ENCODE data around the gene BCAP29. TPM values are rescaled to one million over a fixed set of nuclear protein-coding genes. Genes with fewer than 3 reads are reported as not detected.

Gene BCAP29
- total RNA-seq, 1 donor from 2014 or later: 103 TPM

DNA sequence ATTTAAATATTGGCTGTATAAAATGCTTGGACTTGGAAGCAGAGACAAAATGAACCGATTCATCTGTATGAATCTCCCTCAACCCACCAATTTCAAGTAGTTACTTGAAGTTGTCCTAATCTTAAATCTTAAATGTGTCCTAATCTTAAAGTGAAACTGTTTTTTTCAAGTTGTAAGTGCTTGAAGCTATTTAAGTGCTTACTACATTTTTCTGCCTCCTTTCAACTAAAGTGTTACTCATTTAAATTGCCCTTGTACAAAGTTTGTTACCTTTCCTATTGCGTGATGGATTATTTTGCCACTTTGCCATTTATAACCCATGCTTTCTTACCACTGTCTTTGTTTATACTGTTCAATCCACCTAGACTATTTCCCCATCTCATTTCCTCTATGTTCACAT is 2.8 kb downstream of the BCAP29 start:
- Histone ChIP-seq H4K20me1 (ENCODE audit: low read depth) (no peaks in the 10 kb centered on the region), H2AFZ (replicated peaks) (no peak overlapping the region), H3K36me3 (no peaks in the 10 kb centered on the region), H3K4me2 (no peak overlapping the region), H3K4me1 (peaks cover 10% of the 10 kb centered on the region), H3K4me3 (no peak overlapping the region), H3K27ac (no peak overlapping the region), H3K79me2 (ENCODE audit: low read depth) (peaks cover 12% of the 10 kb centered on the region), H3K9ac (no peak overlapping the region), H3F3A (ENCODE audit: low read depth) (peaks cover 6% of the 10 kb centered on the region), H3K9me3 (ENCODE audit: low read depth) (no peaks in the 10 kb centered on the region), H3K27me3 (no peaks in the 10 kb centered on the region)
- Mint-ChIP-seq H3K36me3 (peaks cover 12% of the 10 kb centered on the region), H3K27ac (no peak overlapping the region), H3K9me3 (no peaks in the 10 kb centered on the region), H3K4me1 (peaks cover 10% of the 10 kb centered on the region), H3K4me3 (no peak overlapping the region), H3K27me3 (ENCODE audit: insufficient read depth, low read depth) (no peaks in the 10 kb centered on the region)
- TF ChIP-seq EZH2phosphoT487 (IDR thresholded peaks at IDR 0.05) (no peak), EZH2 (IDR thresholded peaks at IDR 0.05) (no peak)
- TF ChIP-seq, protein P1, sequence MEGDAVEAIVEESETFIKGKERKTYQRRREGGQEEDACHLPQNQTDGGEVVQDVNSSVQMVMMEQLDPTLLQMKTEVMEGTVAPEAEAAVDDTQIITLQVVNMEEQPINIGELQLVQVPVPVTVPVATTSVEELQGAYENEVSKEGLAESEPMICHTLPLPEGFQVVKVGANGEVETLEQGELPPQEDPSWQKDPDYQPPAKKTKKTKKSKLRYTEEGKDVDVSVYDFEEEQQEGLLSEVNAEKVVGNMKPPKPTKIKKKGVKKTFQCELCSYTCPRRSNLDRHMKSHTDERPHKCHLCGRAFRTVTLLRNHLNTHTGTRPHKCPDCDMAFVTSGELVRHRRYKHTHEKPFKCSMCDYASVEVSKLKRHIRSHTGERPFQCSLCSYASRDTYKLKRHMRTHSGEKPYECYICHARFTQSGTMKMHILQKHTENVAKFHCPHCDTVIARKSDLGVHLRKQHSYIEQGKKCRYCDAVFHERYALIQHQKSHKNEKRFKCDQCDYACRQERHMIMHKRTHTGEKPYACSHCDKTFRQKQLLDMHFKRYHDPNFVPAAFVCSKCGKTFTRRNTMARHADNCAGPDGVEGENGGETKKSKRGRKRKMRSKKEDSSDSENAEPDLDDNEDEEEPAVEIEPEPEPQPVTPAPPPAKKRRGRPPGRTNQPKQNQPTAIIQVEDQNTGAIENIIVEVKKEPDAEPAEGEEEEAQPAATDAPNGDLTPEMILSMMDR (IDR thresholded peaks at IDR 0.05): no peak
- no peak for DNase-seq (ENCODE audit: low spot score)

DNA sequence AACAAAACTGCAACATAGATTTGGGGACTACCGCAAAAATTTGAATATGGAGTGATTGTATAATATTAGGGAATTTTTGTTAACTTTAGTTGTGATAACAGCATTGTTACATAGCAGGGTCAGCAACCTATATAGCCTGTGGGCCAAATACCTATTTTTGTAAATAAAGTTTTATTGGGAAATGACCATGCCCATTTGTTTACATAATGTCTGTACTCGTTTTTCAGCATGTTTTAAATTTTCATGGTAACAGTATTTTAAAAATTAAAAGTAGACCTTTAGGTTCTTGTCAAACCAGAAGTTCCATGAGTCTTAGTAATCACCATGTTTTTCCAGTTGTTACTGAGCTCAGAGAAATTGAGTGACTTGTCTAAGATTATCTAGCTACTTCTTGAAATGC is 4.7 kb downstream of the BCAP29 start:
- H3K4me1 ChIP-seq: peaks cover 10% of the 10 kb centered on the region
- H3K36me3 ChIP-seq: no peaks in the 10 kb centered on the region
- H3F3A ChIP-seq (ENCODE audit: low read depth): peaks cover 2% of the 10 kb centered on the region
- peaks cover 12% of the 10 kb centered on the region for H3K79me2 ChIP-seq (ENCODE audit: low read depth)
- H3K4me3 ChIP-seq: no peak overlapping the region
- peaks cover 7% of the 10 kb centered on the region for H3K4me1 Mint-ChIP-seq
- peaks cover 5% of the 10 kb centered on the region for H3K9me3 Mint-ChIP-seq
- H3K4me2 ChIP-seq: no peak overlapping the region
- H3K27ac Mint-ChIP-seq: no peak overlapping the region
- H3K27ac ChIP-seq: no peak overlapping the region
- H2AFZ ChIP-seq (replicated peaks): no peak overlapping the region
- peaks cover 16% of the 10 kb centered on the region for H3K36me3 Mint-ChIP-seq
- H3K4me3 Mint-ChIP-seq: no peak overlapping the region
- TF ChIP-seq EZH2phosphoT487 (IDR thresholded peaks at IDR 0.05): no peak
- TF ChIP-seq, protein P1 (IDR thresholded peaks at IDR 0.05): no peak
- no peak for TF ChIP-seq EZH2 (IDR thresholded peaks at IDR 0.05)
- no peaks in the 10 kb centered on the region for H3K9me3 ChIP-seq (ENCODE audit: low read depth)
- H3K27me3 Mint-ChIP-seq (ENCODE audit: insufficient read depth, low read depth): no peaks in the 10 kb centered on the region
- H3K9ac ChIP-seq: no peak overlapping the region
- DNase-seq (ENCODE audit: low spot score): no peak
- no peaks in the 10 kb centered on the region for H4K20me1 ChIP-seq (ENCODE audit: low read depth)
- H3K27me3 ChIP-seq: no peaks in the 10 kb centered on the region

DNA sequence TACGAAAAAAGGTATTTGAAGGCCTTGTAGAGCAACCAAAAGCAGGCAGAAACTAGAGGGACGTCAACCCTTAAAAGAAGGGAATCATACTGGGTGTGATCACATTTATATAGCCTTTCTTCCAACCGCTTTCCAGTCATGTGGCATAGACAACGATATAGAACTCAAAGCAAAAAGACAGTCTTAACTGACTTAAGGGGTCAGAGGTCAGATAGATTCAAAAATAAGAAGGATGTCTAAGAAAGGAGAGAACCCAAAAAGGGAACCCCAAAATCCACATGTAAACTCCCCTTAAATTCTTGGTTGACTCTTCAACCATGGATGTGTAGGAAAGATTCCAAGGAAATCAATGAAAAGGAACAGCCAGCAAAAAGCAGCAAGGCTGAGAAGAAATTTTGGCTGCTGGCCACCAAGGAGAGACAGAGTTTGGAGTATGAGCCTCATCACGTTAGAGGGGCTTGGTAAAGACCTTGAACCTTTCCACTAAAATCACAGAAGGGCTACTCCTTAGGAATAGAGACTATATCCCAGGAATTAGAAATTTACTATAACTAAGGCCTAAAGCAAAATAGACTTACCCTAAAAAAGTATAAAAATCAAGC is 8.6 kb downstream of the BCAP29 start:
- no peak overlapping the region for H3K27ac ChIP-seq
- H3K36me3 Mint-ChIP-seq: peaks cover 16% of the 10 kb centered on the region
- no peaks in the 10 kb centered on the region for H3K36me3 ChIP-seq
- H3K4me1 Mint-ChIP-seq: no peaks in the 10 kb centered on the region
- no peak overlapping the region for H3K9ac ChIP-seq
- no peaks in the 10 kb centered on the region for H3F3A ChIP-seq (ENCODE audit: low read depth)
- no peak overlapping the region for H3K27ac Mint-ChIP-seq
- no peaks in the 10 kb centered on the region for H3K27me3 Mint-ChIP-seq (ENCODE audit: insufficient read depth, low read depth)
- no peak overlapping the region for H3K4me3 Mint-ChIP-seq
- H3K9me3 ChIP-seq (ENCODE audit: low read depth): no peaks in the 10 kb centered on the region
- H3K4me2 ChIP-seq: no peak overlapping the region
- H3K4me3 ChIP-seq: no peak overlapping the region
- no peaks in the 10 kb centered on the region for H3K79me2 ChIP-seq (ENCODE audit: low read depth)
- TF ChIP-seq EZH2 (IDR thresholded peaks at IDR 0.05) (no peak), EZH2phosphoT487 (IDR thresholded peaks at IDR 0.05) (no peak)
- TF ChIP-seq, protein P1 (IDR thresholded peaks at IDR 0.05): no peak
- no peaks in the 10 kb centered on the region for H4K20me1 ChIP-seq (ENCODE audit: low read depth)
- no peak for DNase-seq (ENCODE audit: low spot score)
- no peaks in the 10 kb centered on the region for H3K4me1 ChIP-seq
- no peaks in the 10 kb centered on the region for H3K27me3 ChIP-seq
- H2AFZ ChIP-seq (replicated peaks): no peak overlapping the region
- peaks cover 5% of the 10 kb centered on the region for H3K9me3 Mint-ChIP-seq
